HG03520 (cell line): ENCODE measurements around the gene NKX6-1.

Experiments used
- ATAC-seq: cut with Tn5 transposase; IDR thresholded peaks from one replicate; pipeline ENCODE4 v1.9.1; 2021; ENCODE audit warnings: mild to moderate bottlenecking, moderate library complexity; ENCODE audit not compliant: unreplicated experiment

Gene NKX6-1

GRCh38 chr4:84499624-84499982, 511 bp upstream of the NKX6-1 start:
- no peak for ATAC-seq

- ATAC-seq = no peak
These were observed 723 bp downstream of the NKX6-1 start for GRCh38 chr4:84498203-84498934.

GRCh38 chr4:84497504-84498202, 1.4 kb downstream of the NKX6-1 start:
- ATAC-seq = no peak

- ATAC-seq = no peak
These were observed 2.2 kb downstream of the NKX6-1 start for GRCh38 chr4:84496706-84497503.

DNA sequence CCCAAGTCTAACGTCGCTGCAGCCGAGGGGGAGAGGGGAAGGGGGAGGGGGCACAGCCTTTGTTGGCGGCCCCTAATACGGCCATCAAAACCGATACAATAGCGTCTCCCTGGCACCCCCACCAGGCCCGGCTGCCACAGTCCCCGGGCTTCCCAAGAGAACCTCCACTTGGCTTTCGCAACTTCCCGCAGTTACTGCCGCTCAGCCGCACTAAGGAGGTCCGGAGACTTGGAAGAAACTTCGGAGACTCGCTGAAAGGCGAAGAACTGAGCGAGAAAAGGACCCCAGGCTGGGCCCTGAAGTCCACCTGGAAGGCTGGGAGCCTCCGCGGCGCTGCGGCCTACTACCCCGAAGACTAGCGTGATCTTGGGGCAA, 2.8 kb downstream of the NKX6-1 start:
- no peak for ATAC-seq

- ATAC-seq = no peak
These were observed 3.3 kb downstream of the NKX6-1 start for GRCh38 chr4:84495794-84496261.

DNA sequence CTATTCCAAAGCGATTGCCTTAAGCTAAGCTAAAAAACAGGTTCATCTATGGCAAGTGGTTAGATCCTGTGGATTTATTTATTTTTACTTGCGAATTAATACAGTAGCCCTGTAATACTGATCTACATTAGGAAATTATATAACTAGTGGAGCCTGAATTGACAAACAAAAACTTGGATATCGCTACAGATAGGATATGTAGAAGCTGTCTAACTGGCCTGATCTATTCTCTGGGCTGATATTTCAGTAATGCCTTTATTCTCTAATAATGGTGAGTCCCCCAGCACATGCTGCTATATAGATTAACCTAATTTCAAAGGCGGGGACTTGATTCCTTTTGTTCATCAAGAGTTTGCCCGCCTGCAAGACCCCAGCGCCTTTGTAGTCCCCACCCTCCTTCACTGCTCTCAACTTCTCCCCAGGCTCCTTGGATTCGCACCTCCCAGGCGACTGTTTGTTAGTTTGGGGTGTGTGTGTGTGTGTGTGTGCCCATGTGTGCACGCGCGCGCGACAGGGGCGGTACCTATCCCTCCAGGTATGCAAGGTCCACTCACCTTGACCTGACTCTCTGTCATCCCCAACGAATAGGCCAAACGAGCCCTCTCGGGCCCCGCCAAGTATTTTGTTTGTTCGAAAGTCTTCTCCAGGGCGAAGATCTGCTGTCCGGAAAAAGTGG, 3.8 kb downstream of the NKX6-1 start:
- ATAC-seq = no peak

DNA sequence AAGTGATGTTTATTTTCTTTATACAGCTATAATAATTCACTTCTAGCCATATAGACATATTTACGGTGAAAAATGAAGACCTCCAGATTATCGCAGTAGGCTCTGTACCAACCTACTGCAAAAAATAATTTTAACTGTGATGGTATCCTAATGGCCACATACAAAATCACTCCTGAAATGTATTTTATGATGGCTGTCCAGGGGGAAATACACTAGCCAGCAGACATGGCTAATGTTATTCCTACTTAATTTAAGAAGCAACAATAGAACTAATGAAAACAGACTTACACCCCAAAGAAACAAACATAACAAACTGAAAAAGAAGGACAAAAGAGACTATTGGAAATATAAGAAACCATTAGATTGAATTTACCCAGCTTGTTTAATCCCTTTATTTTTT, 4.6 kb downstream of the NKX6-1 start:
- ATAC-seq = no peak

GRCh38 chr4:84494076-84494475, 5.0 kb downstream of the NKX6-1 start:
- ATAC-seq = no peak

DNA sequence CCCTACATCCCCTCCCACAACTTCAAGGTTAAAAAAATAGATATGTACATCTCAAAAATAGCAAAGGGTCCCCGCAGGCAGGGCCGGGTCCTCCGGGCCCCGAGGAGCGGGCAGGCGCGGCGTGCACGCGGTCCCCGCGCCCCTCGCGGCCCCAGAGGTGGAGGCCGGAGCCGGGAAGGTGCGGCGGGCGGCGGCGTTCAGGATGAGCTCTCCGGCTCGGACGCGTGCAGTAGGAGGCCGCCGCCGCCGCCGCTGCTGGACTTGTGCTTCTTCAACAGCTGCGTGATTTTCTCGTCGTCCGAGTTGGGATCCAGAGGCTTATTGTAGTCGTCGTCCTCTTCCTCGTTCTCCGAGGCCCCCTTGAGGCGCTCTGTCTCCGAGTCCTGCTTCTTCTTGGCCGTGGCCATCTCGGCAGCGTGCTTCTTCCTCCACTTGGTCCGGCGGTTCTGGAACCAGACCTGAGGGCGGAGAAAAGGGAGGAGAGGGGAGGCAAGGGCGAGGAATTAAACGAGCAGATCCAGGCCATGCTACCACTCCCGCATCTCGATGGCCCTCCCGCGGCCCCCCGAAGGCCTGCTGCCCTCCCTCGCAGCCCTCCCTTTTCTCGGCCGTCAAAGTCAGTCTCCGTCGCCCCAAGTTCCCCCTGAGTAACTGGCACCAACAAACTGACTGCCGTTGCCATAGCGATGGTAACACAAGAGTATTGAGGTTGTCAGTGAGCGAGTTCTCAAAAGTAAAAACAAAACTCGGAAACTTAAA, 5.8 kb downstream of the NKX6-1 start:
- no peak for ATAC-seq

DNA sequence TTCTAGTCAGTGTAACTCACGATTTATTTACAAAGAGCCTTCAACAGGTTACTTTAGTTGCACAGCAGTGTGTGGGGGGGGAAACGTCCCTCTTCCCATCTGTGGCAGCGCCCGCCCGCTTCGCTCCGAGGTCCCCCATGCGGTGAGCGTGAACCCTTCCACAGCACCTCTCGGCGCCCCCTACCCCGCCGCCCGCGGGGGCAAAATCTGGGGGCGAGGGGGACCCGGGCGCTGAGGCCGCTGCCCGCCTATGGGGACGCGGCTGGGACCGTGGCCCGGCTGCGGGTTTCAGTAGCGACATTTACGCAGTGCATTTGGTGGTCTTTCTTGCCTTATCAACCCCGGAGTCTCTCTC, 6.4 kb downstream of the NKX6-1 start:
- ATAC-seq = no peak

- no peak for ATAC-seq
These were observed 6.8 kb downstream of the NKX6-1 start for GRCh38 chr4:84492290-84492689.

- ATAC-seq = no peak
These were observed 7.6 kb downstream of the NKX6-1 start for GRCh38 chr4:84491481-84491880.

- no peak for ATAC-seq
These were observed 8.4 kb downstream of the NKX6-1 start for GRCh38 chr4:84490663-84491062.

- ATAC-seq = no peak
These were observed 14.9 kb downstream of the NKX6-1 start for GRCh38 chr4:84484236-84484635.

DNA sequence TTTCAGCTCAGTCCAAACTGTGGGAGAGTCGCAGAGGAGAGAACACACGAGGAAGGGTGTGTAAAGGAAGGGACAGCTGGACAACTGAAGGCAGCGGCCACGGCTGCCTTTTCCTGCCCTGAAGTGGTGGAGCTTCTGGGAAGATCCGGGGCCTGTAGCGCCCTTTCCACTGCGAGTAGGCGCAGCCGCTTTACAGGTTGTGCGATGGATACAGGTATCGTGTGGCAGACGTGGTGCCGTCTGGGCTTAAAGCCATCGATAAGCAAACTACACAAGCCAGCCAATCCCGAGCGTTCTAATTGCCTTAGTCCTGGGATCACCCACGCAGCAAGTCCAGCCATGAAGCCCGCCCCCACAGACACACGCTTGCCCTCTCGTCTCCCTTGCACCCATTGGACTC, 15.4 kb downstream of the NKX6-1 start:
- ATAC-seq = no peak

GRCh38 chr4:84482564-84483563, 16.2 kb downstream of the NKX6-1 start:
- ATAC-seq = no peak

- no peak for ATAC-seq
These were observed 17.2 kb downstream of the NKX6-1 start for GRCh38 chr4:84481860-84482245.

- no peak for ATAC-seq
These were observed 17.8 kb downstream of the NKX6-1 start for GRCh38 chr4:84481077-84481859.
